ENCODE measurements around the gene GAS6. TPM values are rescaled to one million over a fixed set of nuclear protein-coding genes. Genes with fewer than 3 reads are reported as not detected.

Gene GAS6
- total RNA-seq, 1 donor from 2014 or later = 197 TPM

GRCh38 chr13:113850722-113851479 is 13.0 kb downstream of the GAS6 start:
- TF ChIP-seq, protein P1, sequence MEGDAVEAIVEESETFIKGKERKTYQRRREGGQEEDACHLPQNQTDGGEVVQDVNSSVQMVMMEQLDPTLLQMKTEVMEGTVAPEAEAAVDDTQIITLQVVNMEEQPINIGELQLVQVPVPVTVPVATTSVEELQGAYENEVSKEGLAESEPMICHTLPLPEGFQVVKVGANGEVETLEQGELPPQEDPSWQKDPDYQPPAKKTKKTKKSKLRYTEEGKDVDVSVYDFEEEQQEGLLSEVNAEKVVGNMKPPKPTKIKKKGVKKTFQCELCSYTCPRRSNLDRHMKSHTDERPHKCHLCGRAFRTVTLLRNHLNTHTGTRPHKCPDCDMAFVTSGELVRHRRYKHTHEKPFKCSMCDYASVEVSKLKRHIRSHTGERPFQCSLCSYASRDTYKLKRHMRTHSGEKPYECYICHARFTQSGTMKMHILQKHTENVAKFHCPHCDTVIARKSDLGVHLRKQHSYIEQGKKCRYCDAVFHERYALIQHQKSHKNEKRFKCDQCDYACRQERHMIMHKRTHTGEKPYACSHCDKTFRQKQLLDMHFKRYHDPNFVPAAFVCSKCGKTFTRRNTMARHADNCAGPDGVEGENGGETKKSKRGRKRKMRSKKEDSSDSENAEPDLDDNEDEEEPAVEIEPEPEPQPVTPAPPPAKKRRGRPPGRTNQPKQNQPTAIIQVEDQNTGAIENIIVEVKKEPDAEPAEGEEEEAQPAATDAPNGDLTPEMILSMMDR (IDR thresholded peaks at IDR 0.05) = no peak
- intact Hi-C loops (cut with DNase I) = no loop called here
- Histone ChIP-seq H3K36me3 (peaks cover 10% of the 10 kb centered on the region), H3K4me1 (peaks cover 35% of the 10 kb centered on the region), H3K27ac (no peak overlapping the region), H3K9me3 (no peaks in the 10 kb centered on the region), H3K4me3 (no peak overlapping the region), H3K27me3 (no peaks in the 10 kb centered on the region)
- DNase-seq (no peak), ATAC-seq (no peak)

DNA sequence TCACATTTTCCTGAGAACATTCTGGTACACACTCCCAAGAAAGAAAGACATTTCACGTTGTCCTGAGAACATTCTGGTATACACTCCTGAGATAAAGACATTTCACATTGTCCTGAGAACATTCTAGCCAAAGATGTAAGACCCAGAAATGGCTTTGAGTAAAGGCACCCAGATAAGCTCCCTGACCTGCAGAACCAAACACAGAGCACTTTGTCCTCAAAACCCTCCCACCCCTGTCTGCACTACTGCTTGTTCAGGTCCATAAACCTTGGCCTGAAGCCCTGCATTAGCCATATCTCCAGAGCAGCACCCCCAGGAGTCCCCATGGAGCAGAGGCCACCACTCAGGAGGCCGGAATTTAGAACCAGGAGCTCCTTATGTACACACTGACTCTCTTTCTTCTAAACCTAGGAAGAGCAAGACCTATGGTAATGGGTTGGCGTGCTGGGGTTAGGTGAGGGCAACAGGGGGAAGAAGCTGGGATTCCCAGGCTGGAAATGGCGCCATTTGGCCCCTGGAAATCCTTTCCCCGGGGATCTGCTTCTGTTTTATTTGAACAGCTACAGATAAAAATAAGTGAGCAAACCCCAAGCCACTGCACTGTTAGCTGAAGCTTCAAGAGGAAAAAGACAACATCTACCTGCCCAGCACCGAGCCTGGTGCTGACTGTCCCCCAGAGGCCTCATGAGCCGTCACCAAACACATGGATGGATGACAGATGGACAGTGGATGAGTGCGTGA is 13.7 kb downstream of the GAS6 start:
- no peak overlapping the region for H3K27ac ChIP-seq
- H3K9me3 ChIP-seq = no peaks in the 10 kb centered on the region
- DNase-seq = no peak
- peaks cover 14% of the 10 kb centered on the region for H3K36me3 ChIP-seq
- TF ChIP-seq, protein P1 (IDR thresholded peaks at IDR 0.05) = no peak
- intact Hi-C loops (cut with DNase I) = no loop called here
- ATAC-seq = no peak
- H3K27me3 ChIP-seq = no peaks in the 10 kb centered on the region
- H3K4me3 ChIP-seq = no peak overlapping the region
- peaks cover 28% of the 10 kb centered on the region for H3K4me1 ChIP-seq

- Histone ChIP-seq H3K4me1 (peaks cover 26% of the 10 kb centered on the region), H3K4me3 (no peak overlapping the region), H3K9me3 (no peaks in the 10 kb centered on the region), H3K27ac (no peak overlapping the region), H3K36me3 (peaks cover 14% of the 10 kb centered on the region), H3K27me3 (no peaks in the 10 kb centered on the region)
- TF ChIP-seq, protein P1 (IDR thresholded peaks at IDR 0.05) = no peak
- no peak for DNase-seq
- no peak for ATAC-seq
- intact Hi-C loops (cut with DNase I) = no loop called here
Measured at GRCh38 chr13:113849546-113849945, 14.3 kb downstream of the GAS6 start.

DNA sequence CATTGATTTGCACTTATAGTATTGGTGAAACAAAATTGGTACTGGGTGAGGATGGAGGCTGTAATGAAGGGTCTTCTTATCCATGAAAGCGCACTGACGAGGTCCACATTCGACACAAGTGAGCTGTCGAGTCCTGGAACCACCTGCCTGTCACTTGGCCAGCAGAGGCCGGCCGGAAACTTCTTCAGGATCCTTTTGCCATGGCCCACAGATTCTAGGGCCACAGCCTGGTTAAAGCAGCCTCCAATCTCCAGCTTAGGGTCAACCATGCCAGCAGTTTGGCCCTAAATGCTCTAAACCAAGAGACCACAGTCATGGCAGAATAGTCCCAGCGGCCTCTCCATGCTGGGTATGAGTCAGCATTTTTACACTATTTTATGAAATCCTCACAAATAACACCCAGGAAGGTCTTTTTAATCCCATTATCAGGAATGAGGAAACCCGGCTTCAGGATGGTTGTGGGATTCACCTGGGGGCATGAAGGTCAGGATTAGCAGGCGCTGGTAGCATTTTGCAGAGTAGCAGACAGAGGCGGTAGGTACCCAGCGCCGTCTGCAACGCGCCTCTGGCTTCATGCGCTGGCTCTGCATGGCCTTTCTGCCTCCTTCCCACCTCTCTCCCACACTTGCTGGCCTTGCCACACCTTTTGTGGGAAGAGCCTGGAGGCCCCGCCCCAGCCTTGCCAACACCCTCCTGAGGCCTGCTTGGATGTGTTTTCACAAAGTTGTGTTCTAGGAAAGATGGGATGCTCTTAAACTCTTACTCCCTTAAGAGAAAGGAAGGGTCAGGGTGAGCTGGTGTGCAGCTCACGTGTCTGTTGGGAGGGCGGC is 15.2 kb downstream of the GAS6 start:
- peak; percentile 57 for ATAC-seq
- peaks cover 19% of the 10 kb centered on the region for H3K4me1 ChIP-seq
- no peak overlapping the region for H3K4me3 ChIP-seq
- no peak overlapping the region for H3K27ac ChIP-seq
- intact Hi-C loops (cut with DNase I) = no loop called here
- H3K36me3 ChIP-seq = peaks cover 14% of the 10 kb centered on the region
- no peaks in the 10 kb centered on the region for H3K9me3 ChIP-seq
- TF ChIP-seq, protein P1 (IDR thresholded peaks at IDR 0.05) = no peak
- no peak for DNase-seq
- H3K27me3 ChIP-seq = no peaks in the 10 kb centered on the region

DNA sequence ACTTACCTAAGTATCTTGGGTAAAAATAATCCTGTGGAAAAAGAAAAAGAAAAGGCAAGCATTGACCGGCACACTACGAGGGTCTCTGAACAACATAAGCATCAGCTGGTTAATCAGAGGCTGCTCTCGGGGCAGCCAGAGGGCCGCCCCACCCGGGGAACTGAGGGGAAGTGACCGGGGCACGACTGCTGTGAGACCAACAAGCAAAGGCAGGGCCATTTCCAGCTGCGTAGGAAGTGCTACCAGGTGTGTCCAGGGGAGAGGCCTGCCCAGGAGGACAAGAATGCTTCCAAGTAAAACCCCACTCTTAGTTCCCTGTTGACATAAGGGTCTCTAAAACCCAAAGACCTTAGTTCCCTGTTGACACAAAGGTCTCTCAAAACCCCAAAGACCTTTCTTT is 15.9 kb downstream of the GAS6 start:
- no peaks in the 10 kb centered on the region for H3K9me3 ChIP-seq
- H3K27me3 ChIP-seq = no peaks in the 10 kb centered on the region
- intact Hi-C loops (cut with DNase I) = no loop called here
- H3K27ac ChIP-seq = no peak overlapping the region
- peaks cover 13% of the 10 kb centered on the region for H3K4me1 ChIP-seq
- H3K36me3 ChIP-seq = peaks cover 14% of the 10 kb centered on the region
- no peak overlapping the region for H3K4me3 ChIP-seq
- ATAC-seq = no peak
- no peak for DNase-seq
- TF ChIP-seq, protein P1 (IDR thresholded peaks at IDR 0.05) = no peak

Measured in upper lobe of right lung (tissue), 1 donor.